GM15510 (cell line): ENCODE data around the gene TMEM256.

Experiments
- POLR2A ChIP-seq: IDR thresholded peaks from 3 replicates; pipeline ENCODE4 v1.6.1; 2011; ENCODE audit warnings: borderline replicate concordance; ENCODE audit not compliant: insufficient read length; ENCODE audit errors: extremely low read depth

TMEM256 gene

DNA sequence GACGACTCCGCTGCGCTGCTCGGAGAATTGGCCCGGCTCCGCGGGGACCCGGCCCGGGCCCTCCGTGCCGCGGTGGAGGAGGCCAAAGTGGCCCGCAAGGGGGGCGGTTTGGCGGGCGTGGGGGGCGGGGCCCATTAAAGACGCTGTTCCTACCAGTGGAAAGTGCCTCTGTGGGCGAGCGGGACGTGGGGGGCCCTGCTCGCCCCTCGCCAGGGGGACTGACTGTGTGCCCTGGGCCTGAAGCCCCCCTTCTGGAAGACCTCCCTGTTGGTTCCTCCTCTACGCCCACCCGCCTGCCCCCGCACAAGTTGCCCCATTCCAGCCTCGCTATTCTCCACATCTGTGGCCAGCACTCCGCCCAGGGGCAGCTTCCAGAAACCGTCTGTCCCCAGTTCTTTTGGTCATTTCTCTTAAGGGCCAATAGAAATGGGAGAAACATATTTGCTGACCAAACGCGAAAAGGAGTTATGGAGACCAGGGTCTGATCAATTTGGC is 33.5 kb upstream of the TMEM256 start:
- no peak for TF ChIP-seq POLR2A

DNA sequence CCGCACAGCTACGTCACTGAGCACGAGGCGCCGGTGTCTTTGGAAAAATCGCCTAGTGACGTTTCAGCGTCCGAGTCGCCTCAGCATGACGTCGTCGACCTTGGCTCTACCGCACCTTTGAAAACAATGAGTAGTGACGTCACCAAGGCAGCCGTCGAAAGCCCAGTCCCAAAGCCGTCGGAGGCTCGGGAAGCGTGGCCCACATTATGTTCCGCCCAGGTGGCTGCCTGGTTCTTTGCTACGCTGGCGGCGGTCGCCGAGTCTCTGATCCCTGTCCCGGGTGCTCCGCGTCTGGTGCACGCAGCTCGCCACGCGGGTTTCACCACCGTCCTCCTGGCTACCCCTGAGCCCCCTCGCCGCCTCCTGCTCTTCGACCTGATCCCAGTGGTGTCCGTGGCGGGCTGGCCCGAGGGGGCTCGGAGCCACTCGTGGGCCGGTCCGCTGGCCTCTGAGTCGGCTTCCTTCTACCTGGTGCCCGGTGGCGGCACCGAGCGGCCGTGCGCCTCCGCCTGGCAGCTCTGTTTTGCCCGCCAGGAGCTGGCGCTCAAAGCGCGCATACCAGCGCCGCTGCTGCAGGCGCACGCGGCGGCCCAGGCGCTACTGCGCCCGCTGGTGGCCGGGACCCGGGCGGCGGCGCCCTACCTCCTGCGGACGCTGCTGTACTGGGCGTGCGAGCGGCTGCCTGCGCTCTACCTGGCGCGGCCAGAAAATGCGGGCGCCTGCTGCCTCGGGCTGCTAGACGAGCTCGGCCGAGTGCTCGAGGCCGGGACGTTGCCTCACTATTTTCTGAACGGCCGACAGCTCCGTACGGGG is 32.9 kb upstream of the TMEM256 start:
- no peak for TF ChIP-seq POLR2A

DNA sequence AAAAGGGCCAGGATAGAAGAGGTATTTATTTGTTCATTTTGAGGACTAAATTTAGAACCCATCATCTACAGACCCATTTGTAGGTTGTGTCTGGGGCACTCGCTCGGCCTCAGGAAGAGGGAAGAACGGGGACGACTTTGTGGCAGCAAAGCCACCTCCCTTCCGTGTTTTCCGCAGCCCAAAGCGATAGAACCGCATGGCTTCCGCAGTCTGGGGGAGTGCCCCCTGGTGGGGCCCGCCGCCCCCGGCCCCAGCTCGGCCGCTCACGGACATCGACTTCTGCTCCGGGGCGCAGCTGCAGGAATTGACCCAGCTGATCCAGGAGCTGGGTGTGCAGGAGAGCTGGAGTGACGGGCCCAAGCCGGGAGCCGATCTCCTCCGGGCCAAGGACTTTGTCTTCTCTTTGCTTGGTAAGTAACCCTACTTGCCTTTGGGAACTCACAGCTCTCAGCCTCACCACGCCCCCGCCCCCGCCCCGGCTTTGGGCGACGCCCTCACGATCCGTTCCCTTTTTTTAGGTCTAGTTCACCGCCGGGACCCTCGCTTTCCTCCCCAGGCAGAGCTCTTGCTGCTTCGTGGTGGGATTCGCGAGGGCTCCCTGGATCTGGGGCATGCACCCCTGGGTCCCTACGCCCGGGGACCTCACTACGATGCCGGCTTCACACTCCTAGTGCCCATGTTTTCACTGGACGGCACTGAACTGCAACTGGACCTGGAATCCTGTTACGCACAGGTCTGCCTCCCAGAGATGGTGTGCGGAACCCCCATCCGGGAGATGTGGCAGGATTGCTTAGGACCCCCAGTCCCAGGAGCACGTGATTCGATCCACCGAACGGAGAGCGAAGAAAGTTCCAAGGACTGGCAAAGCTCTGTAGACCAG is 32.0 kb upstream of the TMEM256 start:
- no peak for TF ChIP-seq POLR2A

DNA sequence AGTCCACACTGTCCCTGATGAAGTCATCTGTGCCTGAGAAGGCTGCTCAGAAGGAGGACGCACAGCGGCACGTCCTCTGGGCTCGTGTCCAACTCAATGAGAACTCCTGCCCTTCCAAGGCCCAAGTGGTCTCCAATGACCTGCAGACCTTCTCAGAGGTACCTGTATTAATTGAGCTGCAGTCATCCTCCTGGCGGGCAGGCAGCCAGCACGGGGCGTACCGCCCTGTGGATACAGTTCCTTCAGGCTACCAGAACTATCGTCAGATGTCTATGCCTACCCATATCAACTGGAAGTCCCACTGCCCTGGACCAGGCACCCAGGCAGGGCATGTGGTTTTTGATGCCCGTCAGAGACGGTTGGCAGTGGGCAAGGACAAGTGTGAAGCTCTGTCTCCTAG is 28.4 kb upstream of the TMEM256 start:
- no peak for TF ChIP-seq POLR2A

DNA sequence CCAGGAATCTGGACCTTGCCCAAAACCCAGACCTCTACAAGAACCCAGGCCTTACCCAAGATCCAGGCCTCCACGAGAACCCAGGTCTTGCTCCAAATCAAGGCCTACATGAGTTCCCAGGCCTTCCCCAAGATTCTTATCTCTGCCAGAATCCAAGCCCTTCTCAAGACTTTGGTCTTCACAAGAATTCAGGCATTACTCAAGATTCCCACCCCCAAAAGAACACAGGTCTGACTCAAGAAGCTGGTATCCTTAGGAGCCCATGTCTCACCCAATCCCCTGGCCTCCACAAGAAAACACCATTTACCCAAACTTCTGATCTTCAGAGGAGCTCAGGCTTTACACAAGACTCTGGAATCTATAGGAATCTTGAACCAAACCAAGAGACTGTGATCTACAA is 27.3 kb upstream of the TMEM256 start:
- no peak for TF ChIP-seq POLR2A

DNA sequence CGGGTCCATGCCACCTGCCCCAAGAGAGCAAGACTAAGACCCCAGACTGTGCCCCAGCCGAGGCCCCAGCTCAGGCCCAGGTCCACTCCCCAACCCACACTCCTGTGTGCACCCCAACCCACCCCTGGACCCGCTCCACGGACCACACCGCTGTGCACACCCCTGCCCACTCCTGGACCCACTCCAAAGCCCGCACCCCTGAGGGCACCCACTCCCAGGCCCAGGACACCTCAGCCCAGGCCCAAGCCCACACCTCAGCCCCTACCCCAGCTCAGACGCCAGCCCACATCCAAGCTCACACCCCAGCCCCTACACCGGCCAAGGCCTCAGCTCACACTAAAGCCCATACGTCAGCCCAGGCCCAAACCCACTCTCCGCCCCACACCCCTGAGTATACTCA is 25.8 kb upstream of the TMEM256 start:
- no peak for TF ChIP-seq POLR2A

DNA sequence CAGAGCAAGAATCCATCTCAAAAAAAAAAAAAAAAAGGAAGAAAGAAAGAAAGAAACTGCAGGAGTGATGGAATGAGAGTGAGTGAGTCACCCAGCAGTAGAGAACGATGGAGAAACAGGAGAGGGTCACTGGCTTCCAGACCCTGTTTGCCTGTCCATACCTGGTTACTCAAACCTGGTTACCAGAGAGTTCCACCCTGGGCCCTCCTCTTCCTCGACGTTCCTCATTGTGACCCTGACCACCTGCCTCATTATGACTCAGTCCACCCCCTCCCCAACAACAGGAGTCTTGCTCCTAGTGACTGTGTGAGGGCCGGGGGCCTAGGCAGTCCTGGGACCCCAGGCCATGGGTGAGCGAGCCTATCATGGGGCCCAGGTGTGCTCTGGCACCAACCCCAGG is 24.7 kb upstream of the TMEM256 start, which contains the start of gene SPEM3:
Gene SPEM3 (plus strand): TSS at position 301 of the 400 bp plus-strand sequence. CDS start 46 bp downstream, at position 347.
- no peak for TF ChIP-seq POLR2A

DNA sequence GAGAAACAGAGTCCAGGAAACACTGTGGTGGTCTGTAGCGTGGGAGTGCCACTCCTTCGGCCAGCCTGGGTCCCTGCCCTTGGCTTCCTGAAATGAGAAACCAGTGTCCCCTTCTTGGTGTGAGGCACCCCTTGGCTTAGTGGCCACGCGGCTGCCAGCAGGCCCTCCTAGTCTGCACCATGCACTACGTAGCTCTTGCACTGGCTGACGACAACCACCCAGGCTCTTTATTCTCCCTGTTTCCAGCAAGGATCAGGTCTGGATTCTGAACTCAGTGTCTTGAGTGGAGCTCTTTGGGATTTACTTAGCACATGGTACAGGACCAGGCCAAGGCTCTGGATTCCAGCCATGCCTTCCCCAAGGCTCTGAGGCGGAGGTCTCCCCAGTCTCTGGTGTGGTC is 23.7 kb upstream of the TMEM256 start:
- no peak for TF ChIP-seq POLR2A

DNA sequence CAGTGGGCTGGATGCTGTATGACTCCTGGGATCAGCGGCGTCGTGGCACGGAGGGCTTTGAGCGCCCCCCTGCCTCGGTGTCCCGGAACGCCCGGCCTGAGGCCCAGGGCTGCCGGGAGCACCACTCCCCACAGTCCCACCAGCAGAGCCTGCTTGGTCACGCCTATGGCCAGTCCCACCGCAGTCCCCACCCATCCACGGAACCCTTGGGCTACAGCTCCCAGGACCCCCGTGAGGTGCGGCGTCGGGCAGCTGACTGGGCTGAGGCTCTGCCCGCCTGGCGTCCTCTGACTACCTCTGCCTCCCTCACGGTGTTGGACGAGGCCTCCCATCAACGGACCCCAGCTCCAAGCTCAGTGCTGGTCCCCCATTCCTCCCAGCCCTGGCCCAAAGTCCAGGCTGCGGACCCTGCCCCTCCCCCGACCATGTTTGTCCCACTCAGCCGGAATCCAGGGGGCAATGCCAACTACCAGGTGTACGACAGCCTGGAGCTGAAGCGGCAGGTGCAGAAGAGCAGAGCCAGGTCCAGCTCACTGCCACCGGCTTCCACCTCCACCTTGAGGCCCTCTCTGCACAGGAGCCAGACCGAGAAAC is 23.1 kb upstream of the TMEM256 start:
- TF ChIP-seq POLR2A: no peak

DNA sequence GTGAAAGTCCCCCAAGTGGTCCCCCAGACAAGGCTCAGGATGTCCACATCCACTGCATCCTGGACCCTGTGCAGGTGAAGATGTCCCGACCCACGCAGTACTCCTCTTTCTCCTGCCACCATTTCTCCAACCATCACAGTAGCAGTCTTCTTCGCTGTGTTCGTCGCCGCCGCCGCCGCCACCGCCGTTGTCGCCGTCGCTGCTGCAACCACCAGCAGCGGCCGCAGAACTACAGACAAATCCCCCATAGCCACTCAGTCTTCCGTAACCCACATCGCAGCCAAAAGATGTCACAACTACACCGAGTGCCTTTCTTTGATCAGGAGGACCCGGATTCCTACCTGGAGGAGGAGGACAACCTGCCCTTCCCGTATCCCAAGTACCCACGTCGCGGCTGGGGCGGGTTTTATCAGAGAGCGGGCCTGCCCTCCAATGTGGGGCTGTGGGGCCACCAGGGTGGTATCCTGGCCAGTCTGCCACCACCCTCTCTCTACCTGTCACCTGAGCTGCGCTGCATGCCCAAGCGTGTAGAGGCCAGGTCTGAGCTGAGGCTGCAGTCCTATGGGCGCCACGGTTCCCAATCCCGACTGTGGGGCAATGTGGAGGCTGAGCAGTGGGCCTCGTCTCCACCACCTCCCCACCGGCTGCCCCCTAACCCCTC is 22.4 kb upstream of the TMEM256 start:
- TF ChIP-seq POLR2A: no peak

DNA sequence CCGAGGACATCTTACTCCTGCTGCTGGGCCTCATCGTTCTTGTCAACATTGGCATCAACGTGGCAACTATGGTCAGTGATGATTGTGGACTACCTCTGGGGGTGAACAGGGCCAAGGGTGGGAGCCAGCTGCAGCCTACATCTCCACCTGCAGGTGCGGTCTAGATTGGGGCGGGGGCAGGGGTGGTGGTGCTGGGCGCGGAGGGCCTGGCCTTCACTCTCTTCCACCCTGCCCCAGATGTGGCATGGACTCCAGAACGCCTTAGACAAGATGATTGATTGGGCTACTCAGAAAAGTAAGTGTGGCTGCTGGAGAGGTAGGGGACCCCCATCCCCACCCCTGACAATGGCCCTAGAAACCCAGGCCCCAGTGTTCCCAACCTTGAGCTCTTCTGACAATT is 21.9 kb upstream of the TMEM256 start:
- no peak for TF ChIP-seq POLR2A

DNA sequence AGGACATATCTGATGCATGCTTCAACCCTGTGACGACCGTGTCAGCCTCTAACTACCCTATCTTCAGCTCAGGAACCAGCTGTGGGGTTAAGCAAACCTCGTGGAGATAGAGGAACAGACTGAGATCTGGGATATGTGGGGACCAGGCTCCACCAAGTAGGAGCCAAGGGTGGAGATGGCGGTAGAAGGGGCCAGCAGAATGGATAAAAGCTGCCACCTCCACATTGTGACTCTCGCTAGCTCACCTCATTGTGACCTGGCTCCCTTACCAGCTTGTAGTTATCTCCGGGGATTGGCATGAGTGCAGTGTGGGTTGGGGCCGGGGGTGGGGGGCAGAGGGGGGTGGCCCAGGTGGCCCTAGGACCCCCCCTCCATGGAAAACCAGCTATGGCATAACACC is 21.4 kb upstream of the TMEM256 start, which contains the start of gene SPEM2:
Gene SPEM2 (plus strand): TSS at position 301 of the 400 bp plus-strand sequence. CDS start 73 bp downstream, at position 374.
- no peak for TF ChIP-seq POLR2A

DNA sequence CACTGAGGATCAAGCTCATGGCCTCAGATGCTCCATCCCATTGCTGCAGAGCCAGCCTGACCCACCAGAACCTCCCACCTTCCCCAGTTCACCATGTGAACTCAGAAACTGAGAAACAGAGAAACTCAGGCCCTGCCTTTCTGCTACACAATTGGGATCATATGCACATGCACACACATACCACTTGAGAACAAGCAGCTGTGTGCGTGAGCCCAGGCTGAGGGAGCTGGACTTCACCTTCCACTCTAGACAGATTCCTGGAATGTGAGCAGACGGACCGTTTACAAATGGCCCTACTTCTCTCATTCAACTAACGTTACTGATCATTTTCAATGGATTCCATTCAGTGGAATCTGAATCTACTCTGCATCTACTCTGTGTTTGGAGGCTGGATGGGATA is 19.8 kb upstream of the TMEM256 start:
- TF ChIP-seq POLR2A: no peak

DNA sequence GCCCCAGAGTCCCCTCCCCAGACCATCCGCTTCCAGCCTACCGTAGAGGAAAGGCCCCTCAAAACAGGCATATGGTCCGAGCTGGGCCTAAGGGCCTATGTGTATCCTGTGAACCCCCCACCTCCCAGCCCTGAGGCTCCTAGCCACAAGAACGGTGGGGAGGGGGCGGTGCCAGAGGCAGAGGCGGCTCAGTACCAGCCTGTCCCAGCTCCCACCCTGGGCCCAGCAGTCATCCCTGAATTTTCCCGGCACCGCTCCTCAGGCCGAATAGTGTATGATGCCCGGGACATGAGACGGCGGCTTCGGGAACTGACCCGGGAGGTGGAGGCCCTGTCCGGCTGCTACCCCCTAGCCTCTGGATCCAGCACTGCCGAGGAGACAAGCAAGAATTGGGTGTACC is 17.3 kb upstream of the TMEM256 start:
- TF ChIP-seq POLR2A: no peak
